ENCODE data around the gene ACTR3C. TPM values are rescaled to one million over a fixed set of nuclear protein-coding genes. Genes with fewer than 3 reads are reported as not detected.

The ACTR3C gene
- total and polyA plus RNA-seq, 2 experiments from 2014 or later = 1.5 to 3.5 TPM

- peaks cover 4% of the 10 kb centered on the region; the same call in 1 of the 2 replicates for H3K36me3 ChIP-seq (ENCODE audit: insufficient read depth)
- H3K79me2 ChIP-seq (replicated peaks; ENCODE audit: insufficient read depth) = peaks cover 32% of the 10 kb centered on the region
- peaks cover 45% of the 10 kb centered on the region for H3K4me1 ChIP-seq (ENCODE audit: insufficient read depth)
- Mint-ChIP-seq H3K27me3 (ENCODE audit: insufficient read depth, low read depth, poor library complexity) (peaks cover 34% of the 10 kb centered on the region), H3K4me1 (peaks cover 73% of the 10 kb centered on the region), H3K9me3 (peaks cover 2% of the 10 kb centered on the region; the same call in 1 of the 3 replicates), H3K4me3 (peak overlapping the region; percentile 23; the same call in 1 of the 3 replicates), H3K36me3 (ENCODE audit: low read depth) (peaks cover 60% of the 10 kb centered on the region), H3K27ac (no peak overlapping the region)
- H3F3A ChIP-seq (replicated peaks; ENCODE audit: low read depth) = peaks cover 22% of the 10 kb centered on the region
- H3K9me2 ChIP-seq (ENCODE audit: insufficient read depth) = no peaks in the 10 kb centered on the region
- H2AFZ ChIP-seq = no peak overlapping the region
- ATAC-seq (no peak), DNase-seq (ENCODE audit: low spot score) (no peak)
- no peak overlapping the region for H3K4me2 ChIP-seq
- TF ChIP-seq NANOG (IDR thresholded peaks at IDR 0.05; ENCODE audit: borderline replicate concordance) (no peak), STAT1 (IDR thresholded peaks at IDR 0.05; ENCODE audit: unreplicated experiment) (no peak), CREB1 (CRISPR knock-in tag; IDR thresholded peaks at IDR 0.05; ENCODE audit: low read depth) (no peak), POLR2AphosphoS5 (IDR thresholded peaks at IDR 0.05; ENCODE audit: low read depth) (no peak), JUNB (IDR thresholded peaks at IDR 0.05; ENCODE audit: unreplicated experiment) (no peak), EZH2phosphoT487 (IDR thresholded peaks at IDR 0.05; ENCODE audit: unreplicated experiment) (no peak), ZNF462 (CRISPR knock-in tag; IDR thresholded peaks at IDR 0.05) (no peak), REST (IDR thresholded peaks at IDR 0.05; ENCODE audit: unreplicated experiment) (no peak), EZH2 (IDR thresholded peaks at IDR 0.05; ENCODE audit: low read depth, unreplicated experiment) (no peak), ZNF114 (CRISPR knock-in tag; IDR thresholded peaks at IDR 0.05) (no peak), ZNF331 (CRISPR knock-in tag; IDR thresholded peaks at IDR 0.05; ENCODE audit: low read depth) (no peak)
- TF ChIP-seq, protein P1, sequence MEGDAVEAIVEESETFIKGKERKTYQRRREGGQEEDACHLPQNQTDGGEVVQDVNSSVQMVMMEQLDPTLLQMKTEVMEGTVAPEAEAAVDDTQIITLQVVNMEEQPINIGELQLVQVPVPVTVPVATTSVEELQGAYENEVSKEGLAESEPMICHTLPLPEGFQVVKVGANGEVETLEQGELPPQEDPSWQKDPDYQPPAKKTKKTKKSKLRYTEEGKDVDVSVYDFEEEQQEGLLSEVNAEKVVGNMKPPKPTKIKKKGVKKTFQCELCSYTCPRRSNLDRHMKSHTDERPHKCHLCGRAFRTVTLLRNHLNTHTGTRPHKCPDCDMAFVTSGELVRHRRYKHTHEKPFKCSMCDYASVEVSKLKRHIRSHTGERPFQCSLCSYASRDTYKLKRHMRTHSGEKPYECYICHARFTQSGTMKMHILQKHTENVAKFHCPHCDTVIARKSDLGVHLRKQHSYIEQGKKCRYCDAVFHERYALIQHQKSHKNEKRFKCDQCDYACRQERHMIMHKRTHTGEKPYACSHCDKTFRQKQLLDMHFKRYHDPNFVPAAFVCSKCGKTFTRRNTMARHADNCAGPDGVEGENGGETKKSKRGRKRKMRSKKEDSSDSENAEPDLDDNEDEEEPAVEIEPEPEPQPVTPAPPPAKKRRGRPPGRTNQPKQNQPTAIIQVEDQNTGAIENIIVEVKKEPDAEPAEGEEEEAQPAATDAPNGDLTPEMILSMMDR (conservative IDR thresholded peaks at IDR 0.05; ENCODE audit: low read depth in 2 of 2) = no peak
- TF ChIP-seq, protein P2, sequence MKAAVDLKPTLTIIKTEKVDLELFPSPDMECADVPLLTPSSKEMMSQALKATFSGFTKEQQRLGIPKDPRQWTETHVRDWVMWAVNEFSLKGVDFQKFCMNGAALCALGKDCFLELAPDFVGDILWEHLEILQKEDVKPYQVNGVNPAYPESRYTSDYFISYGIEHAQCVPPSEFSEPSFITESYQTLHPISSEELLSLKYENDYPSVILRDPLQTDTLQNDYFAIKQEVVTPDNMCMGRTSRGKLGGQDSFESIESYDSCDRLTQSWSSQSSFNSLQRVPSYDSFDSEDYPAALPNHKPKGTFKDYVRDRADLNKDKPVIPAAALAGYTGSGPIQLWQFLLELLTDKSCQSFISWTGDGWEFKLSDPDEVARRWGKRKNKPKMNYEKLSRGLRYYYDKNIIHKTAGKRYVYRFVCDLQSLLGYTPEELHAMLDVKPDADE (IDR thresholded peaks at IDR 0.05) = no peak
- H3K4me3 ChIP-seq = no peak overlapping the region
- H3K27me3 ChIP-seq (ENCODE audit: insufficient read depth) = peaks cover 10% of the 10 kb centered on the region
- no peaks in the 10 kb centered on the region; the same call in 1 of the 2 replicates for H4K20me1 ChIP-seq (replicated peaks; ENCODE audit: insufficient read depth)
- H3K27ac ChIP-seq (ENCODE audit: low read depth) = peak overlapping the region; percentile 39; the same call in 1 of the 2 replicates
These were observed 14.3 kb upstream of the ACTR3C start for GRCh38 chr7:150337659-150338081.
